Stimulated activated CD4-positive, alpha-beta T cell treated with anti-CD3 and anti-CD28 coated beads, Interleukin-15, amount 100 ng/mL, for 1 hour (primary cell): ENCODE data around the gene TPSAB1.
"Not testable (repeated sequence)": the region's sequence is repeated elsewhere in the genome, so short reads cannot be mapped to it uniquely, and the experiment has no call there.

Source experiments
- DNase-seq, 2 donors: peaks; one replicate each; pipeline ENCODE4 v3.0.0-alpha.2; 2020; ENCODE audit warnings: low read depth in 1 of 2, low spot score in 1 of 2

TPSAB1 gene

GRCh38 chr16:1240436-1240835, at the start of gene TPSAB1:
TSS of gene TPSAB1 (plus strand) at chr16:1240705. CDS start at chr16:1240939, 234 bp downstream.
- DNase-seq: not testable (repeated sequence)

DNA sequence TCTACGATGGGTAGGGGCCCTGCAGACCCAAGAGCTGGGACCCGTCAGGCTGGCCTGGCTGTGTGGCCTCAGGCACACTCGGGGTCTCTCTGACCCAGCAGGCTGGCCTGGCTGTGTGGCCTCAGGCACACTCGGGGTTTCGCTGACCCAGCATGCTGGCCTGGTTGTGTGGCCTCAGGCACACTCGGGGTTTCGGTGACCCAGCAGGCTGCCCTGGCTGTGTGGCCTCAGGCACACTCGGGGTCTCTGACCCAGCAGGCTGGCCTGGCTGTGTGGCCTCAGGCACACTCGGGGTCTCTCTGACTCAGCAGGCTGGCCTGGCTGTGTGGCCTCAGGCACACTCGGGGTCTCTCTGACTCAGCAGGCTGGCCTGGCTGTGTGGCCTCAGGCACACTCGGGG, 49.7 kb upstream of the TPSAB1 start:
- not testable (repeated sequence) for DNase-seq

DNA sequence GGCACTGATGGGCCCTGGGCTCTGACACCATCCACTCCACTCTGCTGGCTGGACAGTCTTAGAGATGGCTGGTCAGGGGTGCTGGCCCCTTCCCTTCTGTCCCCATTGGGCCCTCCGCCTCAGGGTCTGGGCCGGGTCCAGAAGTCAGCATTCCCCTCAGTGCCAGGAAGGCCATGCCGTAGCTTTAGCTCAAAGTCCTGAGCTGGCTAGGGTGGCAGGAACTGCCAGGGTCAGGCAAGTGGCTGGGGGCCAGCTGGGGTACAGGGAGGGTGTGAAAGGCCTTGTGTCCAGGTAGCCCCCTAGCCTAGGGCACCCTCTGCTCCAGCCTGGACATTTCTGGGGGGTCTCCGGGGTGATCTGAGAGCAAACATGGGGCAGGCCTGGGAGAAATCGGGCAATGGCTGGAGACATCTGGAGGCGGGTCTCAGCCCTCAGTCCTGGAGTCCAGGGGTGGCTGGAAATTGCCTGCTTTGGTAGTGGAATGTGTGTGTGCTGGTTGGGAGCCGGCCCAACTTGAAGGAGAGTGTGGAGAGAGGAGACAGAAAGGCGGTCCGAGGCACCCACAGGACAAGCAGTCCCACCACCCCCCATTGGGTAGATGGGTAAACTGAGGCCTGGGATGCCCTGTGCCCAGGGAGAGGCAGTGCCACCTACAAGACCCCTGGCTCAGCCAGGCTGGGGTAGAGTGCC, 48.0 kb upstream of the TPSAB1 start:
- DNase-seq: no peak

GRCh38 chr16:1193143-1193824, 47.2 kb upstream of the TPSAB1 start:
- no peak for DNase-seq

- DNase-seq: no peak
Observed at GRCh38 chr16:1193825-1194581, 46.5 kb upstream of the TPSAB1 start.

- peak in 1 of 2 donors; percentile 15 for DNase-seq
Observed at GRCh38 chr16:1194665-1195392, 45.7 kb upstream of the TPSAB1 start.

DNA sequence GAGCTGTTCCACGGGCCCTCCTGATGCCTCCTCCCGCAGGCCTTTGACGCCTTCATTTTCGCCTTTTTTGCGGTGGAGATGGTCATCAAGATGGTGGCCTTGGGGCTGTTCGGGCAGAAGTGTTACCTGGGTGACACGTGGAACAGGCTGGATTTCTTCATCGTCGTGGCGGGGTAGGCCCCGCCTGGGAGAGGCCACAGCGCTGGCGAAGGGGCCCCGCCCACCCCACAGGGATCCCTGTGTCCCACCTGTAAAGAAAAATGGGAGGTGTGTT, 45.2 kb upstream of the TPSAB1 start:
- DNase-seq: no peak

- DNase-seq: no peak
Observed at GRCh38 chr16:1196494-1196893, 44.0 kb upstream of the TPSAB1 start.

- no peak for DNase-seq
Observed at GRCh38 chr16:1197237-1197866, 43.2 kb upstream of the TPSAB1 start.

DNA sequence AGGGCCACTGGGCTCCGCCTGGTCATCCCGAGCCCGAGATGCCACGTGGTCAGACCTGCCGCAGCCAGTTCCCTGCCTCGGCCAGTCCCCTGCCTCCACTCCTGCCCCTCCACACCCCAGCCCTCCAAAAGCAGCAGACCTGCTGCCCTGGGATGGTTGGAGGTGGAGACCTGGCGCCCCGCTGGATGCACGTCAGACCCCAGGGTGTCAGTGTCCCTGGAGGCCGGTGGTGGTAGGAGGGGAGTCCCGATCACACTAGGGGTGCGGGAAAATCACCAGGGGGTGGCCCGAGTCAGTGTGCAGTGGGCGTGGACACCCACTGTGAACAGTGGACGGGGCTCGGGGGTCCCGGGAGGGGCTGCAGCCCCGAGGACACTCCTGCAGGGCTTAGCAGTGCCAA, 42.3 kb upstream of the TPSAB1 start:
- no peak for DNase-seq

- not testable (repeated sequence) for DNase-seq
Observed at GRCh38 chr16:1198671-1199346, 41.7 kb upstream of the TPSAB1 start.

DNA sequence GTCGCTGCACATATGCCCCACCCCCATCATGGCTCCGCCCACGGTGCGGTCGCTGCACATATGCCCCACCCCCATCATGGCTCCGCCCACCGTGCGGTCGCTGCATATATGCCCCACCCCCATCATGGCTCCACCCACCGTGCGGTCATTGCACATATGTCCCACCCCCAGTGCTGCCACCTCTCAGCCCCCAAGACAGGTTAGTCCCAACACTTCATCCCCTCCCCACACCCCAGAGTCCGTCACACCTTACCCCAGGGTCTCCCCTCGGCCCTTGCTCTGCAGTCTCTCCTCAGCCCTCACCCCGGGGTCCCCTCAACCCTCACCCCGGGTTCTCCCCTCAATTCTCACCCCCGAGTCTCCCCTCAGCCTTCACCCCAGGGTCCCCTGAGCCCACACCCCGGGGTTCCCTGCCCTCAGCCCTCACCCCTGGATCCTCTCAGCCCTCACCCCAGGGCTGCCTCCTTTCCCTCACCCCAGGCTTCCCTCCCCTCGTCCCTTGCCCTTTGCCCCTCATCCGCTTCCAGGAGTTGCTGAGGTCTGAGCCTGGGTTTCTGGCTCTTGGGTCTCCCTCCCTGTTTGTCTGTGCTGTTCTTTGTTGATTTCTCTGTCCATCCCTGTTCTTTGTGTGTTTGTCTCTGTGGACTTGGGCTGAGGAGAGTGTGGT, 41.0 kb upstream of the TPSAB1 start:
- no peak for DNase-seq

DNA sequence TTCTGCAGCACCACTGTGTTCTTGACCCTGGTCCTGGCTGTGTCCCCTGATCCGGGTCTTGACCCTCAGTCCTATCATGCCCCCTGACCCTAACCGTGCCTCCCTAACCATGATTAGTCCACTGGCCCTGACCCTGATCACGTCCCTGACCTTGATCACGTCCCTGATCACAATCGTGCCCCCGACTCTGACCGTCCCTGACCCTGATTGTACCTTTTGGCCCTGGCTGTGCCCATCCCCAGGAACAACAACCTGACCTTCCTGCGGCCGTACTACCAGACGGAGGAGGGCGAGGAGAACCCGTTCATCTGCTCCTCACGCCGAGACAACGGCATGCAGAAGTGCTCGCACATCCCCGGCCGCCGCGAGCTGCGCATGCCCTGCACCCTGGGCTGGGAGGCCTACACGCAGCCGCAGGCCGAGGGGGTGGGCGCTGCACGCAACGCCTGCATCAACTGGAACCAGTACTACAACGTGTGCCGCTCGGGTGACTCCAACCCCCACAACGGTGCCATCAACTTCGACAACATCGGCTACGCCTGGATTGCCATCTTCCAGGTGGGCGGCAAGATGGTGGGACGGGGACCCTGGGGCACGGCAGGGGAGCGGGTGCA, 40.4 kb upstream of the TPSAB1 start:
- no peak for DNase-seq

DNA sequence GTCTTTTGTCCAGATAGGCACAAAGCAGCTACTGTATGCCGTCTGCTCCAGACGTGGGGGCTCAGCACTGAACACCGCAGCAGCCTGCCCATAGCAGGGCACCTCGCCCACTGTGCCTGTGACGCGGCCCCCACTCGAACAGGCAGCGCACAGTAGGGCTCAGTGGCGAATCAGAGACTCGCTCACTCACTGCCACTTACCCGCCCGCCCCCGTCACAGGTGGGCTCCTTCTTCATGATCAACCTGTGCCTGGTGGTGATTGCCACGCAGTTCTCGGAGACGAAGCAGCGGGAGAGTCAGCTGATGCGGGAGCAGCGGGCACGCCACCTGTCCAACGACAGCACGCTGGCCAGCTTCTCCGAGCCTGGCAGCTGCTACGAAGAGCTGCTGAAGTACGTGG, 39.1 kb upstream of the TPSAB1 start:
- DNase-seq: no peak

DNA sequence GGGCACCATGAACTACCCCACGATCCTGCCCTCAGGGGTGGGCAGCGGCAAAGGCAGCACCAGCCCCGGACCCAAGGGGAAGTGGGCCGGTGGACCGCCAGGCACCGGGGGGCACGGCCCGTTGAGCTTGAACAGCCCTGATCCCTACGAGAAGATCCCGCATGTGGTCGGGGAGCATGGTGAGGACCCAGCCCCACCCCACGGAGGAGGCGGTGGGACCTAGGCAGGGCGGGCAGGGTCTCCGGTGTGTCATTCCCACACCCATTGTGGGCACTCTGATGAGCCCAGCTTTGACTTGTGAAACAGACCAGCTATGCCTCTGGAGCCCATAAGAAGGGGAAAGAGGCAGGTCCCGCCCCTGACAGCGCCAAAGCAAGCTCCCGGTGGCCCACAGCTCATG, 38.2 kb upstream of the TPSAB1 start:
- DNase-seq: no peak

GRCh38 chr16:1204933-1205332, 35.6 kb upstream of the TPSAB1 start:
- no peak for DNase-seq

DNA sequence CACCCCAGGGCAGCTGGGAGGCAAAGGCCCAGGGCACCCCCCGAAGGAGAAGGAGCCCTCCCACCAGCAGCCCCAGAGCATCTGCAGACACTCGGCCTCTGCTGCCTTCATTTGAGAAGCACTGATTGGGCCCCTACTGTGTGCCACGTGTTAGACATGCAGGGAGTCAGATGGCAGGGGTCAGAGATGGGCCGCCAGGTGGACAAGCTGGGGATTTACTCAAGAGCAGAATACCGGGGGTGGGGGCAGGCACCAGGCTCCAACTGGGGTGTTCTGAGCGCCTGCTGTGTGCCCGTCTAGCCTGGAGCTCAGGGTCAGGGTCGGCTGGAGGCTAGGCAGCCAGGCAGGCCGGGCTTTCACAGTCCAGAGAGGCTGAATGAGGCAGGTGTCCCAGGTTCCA, 34.2 kb upstream of the TPSAB1 start:
- DNase-seq: no peak

DNA sequence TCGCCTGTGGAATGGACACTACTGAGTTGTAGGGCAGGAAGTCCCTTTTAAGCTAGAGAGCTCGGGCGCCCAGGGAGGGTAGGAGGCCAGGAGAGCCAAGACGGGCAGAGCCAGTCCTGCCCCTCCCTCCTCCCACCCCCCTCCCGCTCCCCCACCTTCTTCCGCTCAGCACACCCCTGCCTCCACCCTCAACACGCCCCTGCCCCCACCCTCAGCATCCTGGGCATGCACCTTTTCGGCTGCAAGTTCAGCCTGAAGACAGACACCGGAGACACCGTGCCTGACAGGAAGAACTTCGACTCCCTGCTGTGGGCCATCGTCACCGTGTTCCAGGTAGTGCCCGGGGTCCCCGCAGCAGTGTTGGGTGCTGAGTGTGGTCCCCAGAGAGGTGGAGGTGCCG, 33.7 kb upstream of the TPSAB1 start:
- DNase-seq: no peak

DNA sequence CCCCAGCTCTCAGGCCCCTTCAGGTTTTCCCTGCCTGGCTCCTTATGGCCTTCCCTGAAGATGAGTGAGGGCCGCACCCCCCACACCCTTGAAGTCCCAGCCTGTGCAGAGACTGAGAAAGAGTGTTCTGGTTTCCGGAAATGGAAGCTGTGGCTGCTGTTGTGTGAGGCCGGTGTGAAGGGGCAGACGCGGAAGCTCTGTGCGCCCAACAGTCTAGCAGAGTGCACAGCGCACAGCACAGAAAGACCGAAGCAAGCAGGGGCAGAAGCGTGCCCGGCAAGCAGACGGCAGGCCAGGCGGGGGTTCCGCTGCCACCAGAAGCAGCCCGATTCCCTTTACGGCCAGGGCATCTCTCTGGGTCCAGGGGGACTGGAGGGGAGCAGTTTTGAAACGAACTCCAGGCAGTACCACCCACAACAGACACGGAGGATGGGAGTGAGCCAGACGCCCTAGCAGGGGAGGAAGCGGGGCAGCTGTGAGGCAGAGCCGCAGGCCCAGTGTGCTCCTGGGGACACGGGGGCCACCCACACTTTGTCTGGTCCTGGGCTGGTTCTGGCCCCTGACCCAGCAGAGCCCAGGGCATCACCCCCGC, 32.2 kb upstream of the TPSAB1 start:
- DNase-seq: no peak
